BJ (cell line): Measurements from ENCODE around the gene IL1R1. TPM values are rescaled to one million over a fixed set of nuclear protein-coding genes. Genes with fewer than 3 reads are reported as not detected.

Source experiments
- CTCF ChIA-PET: fragments of 350-600 bp; formaldehyde crosslinking; extraction: SDS; loops from one replicate; lab custom pipeline; 2021; ENCODE audit warnings: antibody characterized with exemption, inconsistent platforms; lab: Yijun Ruan, JAX
- POLR2A ChIA-PET: fragments of 300-600 bp; sonication (Branson Sonifier 250); formaldehyde crosslinking; extraction: SDS; loops from one replicate; lab custom pipeline; 2021; ENCODE audit warnings: antibody characterized with exemption; lab: Charles Lee
- DNase-seq: peaks from one replicate; pipeline ENCODE4 v3.0.0-alpha.2; 2011; ENCODE audit warnings: low read depth
- H3K27me3 ChIP-seq: 2 replicates; pipeline ENCODE4 v1.6.0; 2011; ENCODE audit warnings: low read length; ENCODE audit not compliant: control insufficient read depth, insufficient read depth
- H3K36me3 ChIP-seq: 2 replicates; pipeline ENCODE4 v1.5.1; 2011; ENCODE audit warnings: low read length; ENCODE audit not compliant: control insufficient read depth, insufficient read depth
- H3K4me3 ChIP-seq: 2 replicates; pipeline ENCODE4 v1.5.1; 2011; ENCODE audit warnings: low read depth, mild to moderate bottlenecking, control low read depth, low read length
- polyA plus RNA-seq: library from polyadenylated mRNA; depleted of rRNA; stranded (reverse); fragments of >200 nt; gene quantifications from 2 replicates; pipeline ENCODE4 v1.2.3, GENCODE V29; 2011
- TF ChIP-seq, protein P1 (sequence below): IDR thresholded peaks from 2 replicates; pipeline ENCODE4 v1.5.1; 2011; ENCODE audit warnings: low read depth, mild to moderate bottlenecking, control low read depth, inconsistent platforms, low read length, moderate library complexity; ENCODE audit not compliant: insufficient read depth

The IL1R1 gene
- polyA plus RNA-seq, 1 experiment, result 37.3 TPM

DNA sequence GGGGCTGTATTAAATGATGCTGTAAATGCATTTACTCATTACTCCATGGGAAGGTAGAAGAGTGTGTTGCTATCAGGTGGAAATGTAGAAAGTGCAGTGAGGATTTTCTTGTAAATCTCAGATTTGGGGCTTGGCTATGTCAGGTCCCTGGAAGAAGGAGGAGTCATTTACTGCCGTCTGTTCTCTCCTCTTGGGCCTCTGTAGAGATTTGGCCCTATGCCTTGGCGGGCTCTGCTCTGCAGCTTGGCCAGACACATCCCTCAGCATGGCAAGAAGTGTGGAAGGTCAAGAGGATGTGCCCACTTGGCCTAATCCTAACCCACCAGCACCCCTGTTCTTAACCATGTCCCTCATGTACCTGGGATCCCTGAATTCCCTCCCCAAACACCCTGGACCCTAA, 6.7 kb downstream of the IL1R1 start:
- TF ChIP-seq, protein P1, sequence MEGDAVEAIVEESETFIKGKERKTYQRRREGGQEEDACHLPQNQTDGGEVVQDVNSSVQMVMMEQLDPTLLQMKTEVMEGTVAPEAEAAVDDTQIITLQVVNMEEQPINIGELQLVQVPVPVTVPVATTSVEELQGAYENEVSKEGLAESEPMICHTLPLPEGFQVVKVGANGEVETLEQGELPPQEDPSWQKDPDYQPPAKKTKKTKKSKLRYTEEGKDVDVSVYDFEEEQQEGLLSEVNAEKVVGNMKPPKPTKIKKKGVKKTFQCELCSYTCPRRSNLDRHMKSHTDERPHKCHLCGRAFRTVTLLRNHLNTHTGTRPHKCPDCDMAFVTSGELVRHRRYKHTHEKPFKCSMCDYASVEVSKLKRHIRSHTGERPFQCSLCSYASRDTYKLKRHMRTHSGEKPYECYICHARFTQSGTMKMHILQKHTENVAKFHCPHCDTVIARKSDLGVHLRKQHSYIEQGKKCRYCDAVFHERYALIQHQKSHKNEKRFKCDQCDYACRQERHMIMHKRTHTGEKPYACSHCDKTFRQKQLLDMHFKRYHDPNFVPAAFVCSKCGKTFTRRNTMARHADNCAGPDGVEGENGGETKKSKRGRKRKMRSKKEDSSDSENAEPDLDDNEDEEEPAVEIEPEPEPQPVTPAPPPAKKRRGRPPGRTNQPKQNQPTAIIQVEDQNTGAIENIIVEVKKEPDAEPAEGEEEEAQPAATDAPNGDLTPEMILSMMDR, result no peak
- ChIA-PET CTCF (interaction anchor here (0.7 to 1.8 kb wide), 2 partner anchors 18 to 63 kb away, joined by 3 read pairs; no protein-coding TSS in a partner anchor), POLR2A (no interaction called here)
- Histone ChIP-seq H3K4me3 (no peak overlapping the region), H3K36me3 (peaks cover 17% of the 10 kb centered on the region), H3K27me3 (no peaks in the 10 kb centered on the region)
- no peak for DNase-seq

DNA sequence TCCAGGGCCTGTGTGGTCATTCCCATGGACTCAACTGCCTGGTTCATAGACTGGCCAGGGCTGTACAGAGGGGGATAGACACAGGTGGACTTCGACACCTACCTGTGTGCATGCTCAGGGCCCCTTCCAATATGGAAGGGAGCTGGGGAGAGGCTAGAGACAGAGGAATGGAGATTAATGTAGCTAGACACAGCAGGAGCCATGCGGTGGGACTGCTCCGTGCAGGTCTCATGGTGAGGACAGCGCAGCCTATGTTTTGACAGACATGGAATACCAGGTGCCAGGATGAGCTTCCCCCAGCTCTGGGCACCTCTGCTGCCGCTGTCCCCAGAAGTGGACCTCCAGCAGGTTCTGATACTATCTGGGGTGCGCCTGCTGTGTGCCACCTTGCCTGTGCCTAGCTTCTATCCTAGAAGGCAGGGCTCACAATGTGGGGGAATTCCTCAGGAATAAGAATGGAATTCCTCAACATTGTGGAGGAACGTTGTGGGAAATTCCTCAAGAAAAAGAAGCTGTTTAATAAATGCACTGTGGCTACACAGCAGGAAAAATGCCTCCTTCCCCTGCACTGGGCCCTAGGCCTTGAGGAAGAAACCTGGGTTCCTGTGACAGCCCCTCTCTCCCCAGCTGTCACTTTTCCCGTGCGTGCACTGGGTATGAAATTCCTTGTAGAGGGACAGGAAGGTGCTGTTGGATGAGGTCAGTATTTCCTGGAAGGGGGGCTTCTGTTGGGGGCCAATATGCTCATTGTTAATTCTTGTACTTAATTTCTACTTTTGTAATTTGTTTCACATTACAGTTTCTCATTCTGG, 7.3 kb downstream of the IL1R1 start:
- CTCF ChIA-PET, result interaction anchor here (0.7 to 1.8 kb wide), 4 partner anchors 10 to 91 kb away, joined by 3 to 5 read pairs (median 3); no protein-coding TSS in a partner anchor
- POLR2A ChIA-PET, result interaction anchor here (0.5 to 0.6 kb wide), 2 partner anchors 156 to 296 kb away, joined by 3 read pairs; no protein-coding TSS in a partner anchor
- Histone ChIP-seq H3K4me3 (no peak overlapping the region), H3K27me3 (no peaks in the 10 kb centered on the region), H3K36me3 (peaks cover 21% of the 10 kb centered on the region)
- TF ChIP-seq, protein P1, result no peak
- DNase-seq, result no peak

DNA sequence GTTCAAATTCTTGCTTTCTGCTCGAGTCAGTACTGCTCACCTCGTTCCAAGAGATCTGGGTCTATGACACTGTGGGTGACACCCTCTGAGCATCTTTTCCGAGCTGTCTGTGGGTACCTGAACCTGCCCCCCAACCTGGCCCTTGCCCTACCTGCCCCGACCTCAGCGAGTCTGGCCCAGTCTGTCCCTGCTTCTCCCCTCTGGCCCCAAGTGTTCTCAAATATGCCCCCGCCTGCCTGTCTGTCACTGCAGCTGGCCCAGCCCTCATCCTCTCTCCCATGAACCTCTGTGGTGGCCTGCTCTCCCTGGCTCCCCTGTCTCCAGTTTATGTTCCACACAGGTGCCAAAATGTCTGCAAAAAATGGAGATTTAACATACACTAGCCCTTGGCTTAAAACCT, 11.8 kb downstream of the IL1R1 start:
- ChIA-PET POLR2A (no interaction called here), CTCF (interaction anchor here (2.5 kb wide), 1 partner anchor 134 kb away, joined by 17 read pairs; no protein-coding TSS in a partner anchor)
- TF ChIP-seq, protein P1, result no peak
- Histone ChIP-seq H3K36me3 (peaks cover 19% of the 10 kb centered on the region), H3K4me3 (no peak overlapping the region), H3K27me3 (no peaks in the 10 kb centered on the region)
- DNase-seq, result no peak

DNA sequence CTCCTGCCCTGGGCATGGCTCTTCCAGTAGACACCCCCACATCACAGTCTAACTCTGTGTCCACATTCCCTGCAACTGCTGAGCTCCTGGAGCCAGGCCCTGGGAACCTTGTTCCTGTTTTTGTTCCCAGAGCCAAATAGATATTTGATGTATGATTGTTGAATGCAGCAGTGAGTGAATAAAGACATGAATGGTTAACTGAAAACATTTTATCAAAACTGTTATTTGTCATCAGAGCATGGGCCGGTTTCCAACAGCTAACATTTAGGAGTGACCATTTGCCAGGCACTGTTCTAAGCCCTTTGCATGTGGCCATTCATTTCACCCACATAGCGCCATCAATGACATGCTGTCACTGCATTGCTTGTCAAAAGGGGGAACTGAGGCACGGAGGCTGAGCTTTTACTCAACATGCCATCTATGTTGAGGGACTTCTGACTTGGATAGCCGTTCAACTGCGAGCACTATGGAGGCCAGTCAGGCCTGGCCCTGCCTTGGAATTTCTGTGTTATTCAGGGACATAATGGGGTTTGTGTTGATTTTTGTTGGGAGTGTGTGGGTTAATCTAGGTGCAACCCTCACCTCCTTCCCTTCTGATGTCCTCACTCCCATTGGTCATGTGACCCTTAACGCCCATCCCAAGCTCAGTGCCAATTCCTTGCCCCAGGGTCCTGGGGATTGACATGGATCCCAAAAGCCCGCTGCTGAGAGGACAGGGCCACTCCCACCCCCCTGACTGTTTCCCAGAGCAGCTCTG, 12.6 kb downstream of the IL1R1 start:
- ChIA-PET POLR2A (no interaction called here), CTCF (interaction anchor here (0.5 to 3.0 kb wide), 5 partner anchors 11 to 596 kb away, joined by 3 to 17 read pairs (median 10); no protein-coding TSS in a partner anchor)

More for the DNA sequence above, 12.6 kb downstream of the IL1R1 start:
- no peaks in the 10 kb centered on the region for H3K27me3 ChIP-seq
- TF ChIP-seq, protein P1, result no peak
- no peak for DNase-seq
- H3K36me3 ChIP-seq, result peaks cover 21% of the 10 kb centered on the region
- H3K4me3 ChIP-seq, result no peak overlapping the region
